Gastrocnemius medialis (tissue), 4 donors: Measurements from ENCODE around the gene MRPL17.

Source experiments
- POLR2A ChIP-seq, 2 donors: fragments of 450-650 bp; IDR thresholded peaks; one replicate each; pipeline ENCODE4 v1.6.1; 2017; ENCODE audit warnings: antibody characterized with exemption in 2 of 2, mild to moderate bottlenecking in 2 of 2, moderate library complexity in 2 of 2
- TF ChIP-seq, protein P1 (sequence below), 5 experiments: fragments of 450-650 bp in 3 of 5; fragments of 200-600 bp in 2 of 5; sonication (generic) in 2 of 5; IDR thresholded peaks in 4 of 5; conservative IDR thresholded peaks in 1 of 5; 1 replicate in 4 of 5; 2 replicates in 1 of 5; pipeline ENCODE4 v1.5.1; 2016 to 2019; ENCODE audit warnings: antibody characterized with exemption in 5 of 5, mild to moderate bottlenecking in 3 of 5, moderate library complexity in 3 of 5

DNA sequence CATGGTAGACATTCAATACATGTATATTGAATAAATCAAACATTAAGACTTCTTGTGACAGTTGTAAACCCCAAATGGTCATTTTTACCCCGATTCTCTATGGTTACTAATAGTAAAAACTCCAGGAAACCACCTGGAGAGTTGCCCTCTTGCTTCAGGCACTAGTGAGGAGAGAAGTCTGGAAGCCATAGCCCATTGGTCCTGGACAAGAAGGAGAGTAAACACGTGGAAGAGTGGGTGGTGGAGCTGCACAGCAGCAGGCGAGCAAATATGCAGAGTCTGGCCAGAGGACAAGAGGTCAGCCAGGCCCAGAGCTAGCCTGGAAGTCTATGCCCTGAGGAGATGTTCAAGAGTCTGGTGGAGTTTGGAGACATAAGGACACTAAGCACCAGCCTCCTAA lies 45.3 kb downstream of the MRPL17 start:
- TF ChIP-seq, protein P1, sequence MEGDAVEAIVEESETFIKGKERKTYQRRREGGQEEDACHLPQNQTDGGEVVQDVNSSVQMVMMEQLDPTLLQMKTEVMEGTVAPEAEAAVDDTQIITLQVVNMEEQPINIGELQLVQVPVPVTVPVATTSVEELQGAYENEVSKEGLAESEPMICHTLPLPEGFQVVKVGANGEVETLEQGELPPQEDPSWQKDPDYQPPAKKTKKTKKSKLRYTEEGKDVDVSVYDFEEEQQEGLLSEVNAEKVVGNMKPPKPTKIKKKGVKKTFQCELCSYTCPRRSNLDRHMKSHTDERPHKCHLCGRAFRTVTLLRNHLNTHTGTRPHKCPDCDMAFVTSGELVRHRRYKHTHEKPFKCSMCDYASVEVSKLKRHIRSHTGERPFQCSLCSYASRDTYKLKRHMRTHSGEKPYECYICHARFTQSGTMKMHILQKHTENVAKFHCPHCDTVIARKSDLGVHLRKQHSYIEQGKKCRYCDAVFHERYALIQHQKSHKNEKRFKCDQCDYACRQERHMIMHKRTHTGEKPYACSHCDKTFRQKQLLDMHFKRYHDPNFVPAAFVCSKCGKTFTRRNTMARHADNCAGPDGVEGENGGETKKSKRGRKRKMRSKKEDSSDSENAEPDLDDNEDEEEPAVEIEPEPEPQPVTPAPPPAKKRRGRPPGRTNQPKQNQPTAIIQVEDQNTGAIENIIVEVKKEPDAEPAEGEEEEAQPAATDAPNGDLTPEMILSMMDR (IDR thresholded peaks at IDR 0.05 in 4 of 5, conservative IDR thresholded peaks at IDR 0.05 in 1 of 5) = no peak
- TF ChIP-seq POLR2A (IDR thresholded peaks at IDR 0.05) = no peak
